Lower leg skin (tissue), 3 donors: ENCODE results near the gene ZNF362.

Source experiments
- POLR2A ChIP-seq, 2 donors: fragments of 450-650 bp; IDR thresholded peaks; one replicate each; pipeline ENCODE4 v1.6.1; 2016 to 2017; ENCODE audit warnings: antibody characterized with exemption in 2 of 2, mild to moderate bottlenecking in 1 of 2, moderate library complexity in 1 of 2
- TF ChIP-seq, protein P1 (sequence below), 3 donors: fragments of 450-650 bp; IDR thresholded peaks; one replicate each; pipeline ENCODE4 v1.5.1; 2016; ENCODE audit warnings: antibody characterized with exemption in 3 of 3, mild to moderate bottlenecking in 3 of 3, moderate library complexity in 2 of 3

DNA sequence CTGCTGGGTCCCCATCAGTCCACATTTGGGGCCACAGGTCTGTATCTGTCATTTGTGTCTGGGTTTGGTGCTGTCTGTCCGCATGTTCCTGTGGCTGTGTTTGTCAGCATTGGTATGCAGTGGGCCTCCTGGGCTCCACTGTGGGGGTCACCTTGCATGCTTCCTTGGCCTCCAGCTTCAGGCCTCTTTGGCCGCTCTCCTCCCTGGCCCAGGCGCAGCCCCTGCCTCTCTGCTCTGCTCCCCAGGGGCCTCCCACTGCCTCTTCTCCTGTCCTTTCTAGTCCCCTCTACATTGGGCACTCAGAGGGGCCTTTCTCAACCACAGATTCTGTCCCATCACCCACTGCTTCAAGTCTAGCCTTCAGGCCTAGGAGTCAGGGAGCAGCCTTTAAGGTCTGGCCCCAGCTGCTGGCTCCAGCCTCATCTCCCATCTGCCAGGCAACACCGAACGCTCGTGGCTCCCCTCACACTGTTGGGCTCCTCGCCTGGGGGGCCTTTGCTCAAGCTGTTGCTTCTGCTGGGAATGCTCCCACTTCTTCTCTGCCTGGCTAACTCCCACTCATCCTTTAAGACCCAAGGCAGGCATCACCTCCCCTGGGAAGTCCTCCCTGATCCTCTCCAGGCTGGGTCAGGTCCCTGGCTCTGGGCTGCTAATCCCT is 14.6 kb downstream of the ZNF362 start:
- TF ChIP-seq POLR2A (IDR thresholded peaks at IDR 0.05): no peak
- TF ChIP-seq, protein P1, sequence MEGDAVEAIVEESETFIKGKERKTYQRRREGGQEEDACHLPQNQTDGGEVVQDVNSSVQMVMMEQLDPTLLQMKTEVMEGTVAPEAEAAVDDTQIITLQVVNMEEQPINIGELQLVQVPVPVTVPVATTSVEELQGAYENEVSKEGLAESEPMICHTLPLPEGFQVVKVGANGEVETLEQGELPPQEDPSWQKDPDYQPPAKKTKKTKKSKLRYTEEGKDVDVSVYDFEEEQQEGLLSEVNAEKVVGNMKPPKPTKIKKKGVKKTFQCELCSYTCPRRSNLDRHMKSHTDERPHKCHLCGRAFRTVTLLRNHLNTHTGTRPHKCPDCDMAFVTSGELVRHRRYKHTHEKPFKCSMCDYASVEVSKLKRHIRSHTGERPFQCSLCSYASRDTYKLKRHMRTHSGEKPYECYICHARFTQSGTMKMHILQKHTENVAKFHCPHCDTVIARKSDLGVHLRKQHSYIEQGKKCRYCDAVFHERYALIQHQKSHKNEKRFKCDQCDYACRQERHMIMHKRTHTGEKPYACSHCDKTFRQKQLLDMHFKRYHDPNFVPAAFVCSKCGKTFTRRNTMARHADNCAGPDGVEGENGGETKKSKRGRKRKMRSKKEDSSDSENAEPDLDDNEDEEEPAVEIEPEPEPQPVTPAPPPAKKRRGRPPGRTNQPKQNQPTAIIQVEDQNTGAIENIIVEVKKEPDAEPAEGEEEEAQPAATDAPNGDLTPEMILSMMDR (IDR thresholded peaks at IDR 0.05): no peak
